GM12865 (cell line): ENCODE measurements around the gene FRMPD4.
"Not testable (repeated sequence)": the region's sequence is repeated elsewhere in the genome, so short reads cannot be mapped to it uniquely, and the experiment has no call there.

ENCODE experiments used
- DNase-seq: peaks from one replicate; pipeline ENCODE4 v3.0.0; 2010; ENCODE audit warnings: low read depth
- H3K4me3 ChIP-seq: 2 replicates; pipeline ENCODE4 v1.5.1; 2011; ENCODE audit warnings: mild to moderate bottlenecking, low read depth, low read length, control low read depth
- TF ChIP-seq, protein P1 (sequence below): IDR thresholded peaks from 2 replicates; pipeline ENCODE4 v1.5.1; 2011; ENCODE audit warnings: low read length, control low read depth, low read depth, inconsistent platforms; ENCODE audit not compliant: insufficient read depth; ENCODE audit errors: missing control alignments

Gene FRMPD4

DNA sequence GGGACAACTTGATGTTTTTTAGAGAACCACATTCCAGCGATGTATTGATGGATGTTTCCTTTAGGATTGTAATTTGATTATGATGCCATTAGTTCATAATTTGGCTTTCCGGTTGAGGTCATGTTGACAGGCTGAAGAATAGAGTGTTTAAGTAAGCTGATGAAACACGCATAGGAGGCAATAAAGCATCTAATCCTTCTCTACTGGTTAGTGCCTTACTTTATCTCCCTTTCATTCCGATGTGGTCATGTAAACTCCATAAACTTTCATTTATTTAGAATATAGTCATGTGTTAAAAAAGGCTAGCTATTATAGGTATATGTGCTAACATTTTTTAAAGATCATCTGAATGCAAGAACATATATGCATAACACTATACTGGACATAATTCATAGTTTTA lies 15.0 kb downstream of the FRMPD4 start:
- TF ChIP-seq, protein P1, sequence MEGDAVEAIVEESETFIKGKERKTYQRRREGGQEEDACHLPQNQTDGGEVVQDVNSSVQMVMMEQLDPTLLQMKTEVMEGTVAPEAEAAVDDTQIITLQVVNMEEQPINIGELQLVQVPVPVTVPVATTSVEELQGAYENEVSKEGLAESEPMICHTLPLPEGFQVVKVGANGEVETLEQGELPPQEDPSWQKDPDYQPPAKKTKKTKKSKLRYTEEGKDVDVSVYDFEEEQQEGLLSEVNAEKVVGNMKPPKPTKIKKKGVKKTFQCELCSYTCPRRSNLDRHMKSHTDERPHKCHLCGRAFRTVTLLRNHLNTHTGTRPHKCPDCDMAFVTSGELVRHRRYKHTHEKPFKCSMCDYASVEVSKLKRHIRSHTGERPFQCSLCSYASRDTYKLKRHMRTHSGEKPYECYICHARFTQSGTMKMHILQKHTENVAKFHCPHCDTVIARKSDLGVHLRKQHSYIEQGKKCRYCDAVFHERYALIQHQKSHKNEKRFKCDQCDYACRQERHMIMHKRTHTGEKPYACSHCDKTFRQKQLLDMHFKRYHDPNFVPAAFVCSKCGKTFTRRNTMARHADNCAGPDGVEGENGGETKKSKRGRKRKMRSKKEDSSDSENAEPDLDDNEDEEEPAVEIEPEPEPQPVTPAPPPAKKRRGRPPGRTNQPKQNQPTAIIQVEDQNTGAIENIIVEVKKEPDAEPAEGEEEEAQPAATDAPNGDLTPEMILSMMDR, result no peak
- DNase-seq, result no peak
- H3K4me3 ChIP-seq, result no peak overlapping the region

DNA sequence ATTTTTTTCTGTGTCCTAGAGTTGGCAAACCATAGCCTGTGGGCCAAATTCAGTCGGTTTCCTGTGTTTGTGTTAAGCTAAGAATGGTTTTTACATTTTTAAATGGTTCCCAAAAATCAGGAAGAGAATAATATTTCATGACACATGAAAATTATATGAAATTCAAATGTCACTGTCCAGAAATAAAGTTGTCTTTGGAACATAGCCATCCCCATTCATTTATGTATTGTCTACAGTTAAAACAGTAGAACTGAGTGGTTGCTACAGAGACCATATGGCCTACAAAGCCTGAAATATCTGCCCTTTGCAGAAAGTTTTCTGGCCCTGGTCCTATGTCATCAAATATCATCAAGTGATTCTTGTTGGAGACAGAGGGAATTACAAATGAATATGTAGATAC lies 15.5 kb downstream of the FRMPD4 start:
- TF ChIP-seq, protein P1, result no peak
- H3K4me3 ChIP-seq, result no peak overlapping the region
- DNase-seq, result no peak

DNA sequence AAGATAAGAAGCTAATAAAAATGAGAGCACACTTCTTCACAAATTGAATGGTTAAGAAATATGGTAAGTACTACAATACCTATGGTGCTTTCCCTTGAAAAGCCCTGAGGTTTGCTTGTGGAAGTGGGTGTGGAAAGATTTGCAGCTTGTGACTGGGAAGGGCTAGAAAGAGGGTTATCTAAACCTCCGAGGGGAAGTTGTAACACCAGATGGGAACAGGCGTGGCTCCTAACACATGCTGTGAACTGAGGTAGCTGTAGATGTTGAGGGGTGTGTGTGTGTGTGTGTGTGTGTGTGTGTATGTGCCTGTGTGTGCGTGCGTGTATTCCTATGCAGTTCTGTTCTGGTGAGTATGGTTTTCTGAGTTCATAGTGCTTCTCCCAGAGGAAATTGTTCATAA lies 21.5 kb downstream of the FRMPD4 start:
- no peak for DNase-seq
- TF ChIP-seq, protein P1, result no peak
- no peak overlapping the region for H3K4me3 ChIP-seq

DNA sequence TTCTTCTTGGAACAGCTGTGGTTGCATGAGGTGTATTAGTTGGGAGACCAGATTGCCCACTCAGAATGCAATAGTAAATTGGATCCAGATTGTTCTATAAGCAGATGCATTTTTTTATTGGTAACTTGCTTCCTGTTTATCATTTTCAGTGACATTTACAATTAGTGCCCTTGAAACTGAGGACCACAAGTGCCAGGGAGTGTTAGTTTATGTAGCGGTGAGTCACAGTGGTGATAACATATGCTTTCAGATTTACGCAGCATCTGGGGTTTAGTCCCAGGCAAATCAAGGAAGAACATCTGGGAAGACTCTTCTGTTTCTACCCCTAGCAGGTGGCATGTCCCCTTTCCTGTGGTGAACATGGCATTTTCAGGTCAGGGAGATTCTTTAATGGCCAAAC lies 24.1 kb downstream of the FRMPD4 start:
- H3K4me3 ChIP-seq, result no peak overlapping the region
- no peak for DNase-seq
- TF ChIP-seq, protein P1, result no peak

DNA sequence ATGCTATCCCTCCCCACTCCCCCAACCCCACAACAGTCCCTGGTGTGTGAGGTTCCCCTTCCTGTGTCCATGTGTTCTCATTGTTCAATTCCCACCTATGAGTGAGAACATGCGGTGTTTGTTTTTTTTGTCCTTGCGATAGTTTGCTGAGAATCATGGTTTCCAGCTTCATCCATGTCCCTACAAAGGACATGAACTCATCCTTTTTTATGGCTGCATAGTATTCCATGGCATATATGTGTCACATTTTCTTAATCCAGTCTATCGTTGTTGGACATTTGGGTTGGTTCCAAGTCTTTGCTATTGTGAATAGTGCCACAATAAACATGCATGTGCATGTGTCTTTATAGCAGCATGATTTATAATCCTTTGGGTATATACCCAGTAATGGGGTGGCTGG lies 25.9 kb downstream of the FRMPD4 start:
- H3K4me3 ChIP-seq, DNase-seq: not testable (repeated sequence)

DNA sequence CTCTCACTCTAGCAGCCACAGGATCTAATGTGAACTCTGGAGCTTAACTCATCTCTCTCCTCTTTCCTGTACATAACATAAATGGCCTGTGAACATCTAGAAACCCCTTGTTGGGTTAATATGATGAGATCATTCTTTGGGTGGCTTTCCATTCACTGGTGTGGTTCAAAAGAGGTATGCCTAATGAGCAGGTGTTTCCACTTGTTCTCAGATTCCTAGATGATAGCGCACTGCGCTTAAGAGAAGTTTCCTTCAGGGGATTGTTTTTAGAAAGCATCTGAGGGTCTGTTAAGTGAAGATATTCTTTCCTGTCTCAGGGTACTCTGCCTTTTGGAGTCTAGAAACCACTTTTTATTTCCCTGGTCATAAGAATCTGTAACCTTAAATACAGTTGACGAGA lies 32.5 kb downstream of the FRMPD4 start:
- H3K4me3 ChIP-seq, result no peak overlapping the region
- no peak for DNase-seq
- TF ChIP-seq, protein P1, result no peak

- H3K4me3 ChIP-seq, result no peak overlapping the region
- no peak for DNase-seq
- TF ChIP-seq, protein P1, result no peak
Measured at GRCh38 chrX:12174358-12174757, 36.1 kb downstream of the FRMPD4 start.

DNA sequence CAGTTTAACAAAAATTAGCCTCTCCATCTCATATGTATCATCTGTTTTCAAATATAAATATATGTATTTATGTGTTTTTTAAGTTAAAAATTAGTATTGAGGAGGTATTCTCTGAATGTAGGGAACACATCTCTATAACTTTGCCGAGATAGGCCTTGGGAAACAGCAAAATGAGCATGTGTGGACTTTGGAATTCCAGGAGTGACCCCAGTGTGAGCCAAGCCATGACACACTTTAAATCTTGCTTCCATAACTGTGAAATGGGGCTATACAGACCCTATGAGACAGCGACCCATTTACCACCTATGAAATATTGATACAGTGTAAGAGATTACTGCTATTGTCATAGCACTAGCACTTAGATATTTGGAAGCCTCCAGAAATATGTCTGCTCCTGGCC lies 58.8 kb downstream of the FRMPD4 start:
- H3K4me3 ChIP-seq, result no peak overlapping the region
- DNase-seq, result no peak
- TF ChIP-seq, protein P1, result no peak
